Measurements from ENCODE around the gene POLD4.

POLD4 gene

GRCh38 chr11:67302571-67303131 lies 50.7 kb downstream of the POLD4 start:
- DNase-seq (ENCODE audit: extremely low read depth, insufficient read length), result no peak

GRCh38 chr11:67301951-67302516 lies 51.3 kb downstream of the POLD4 start:
- no peaks in the 10 kb centered on the region for H3K27me3 ChIP-seq (replicated peaks; ENCODE audit: control insufficient read depth, insufficient read depth, low read length)
- H3K4me3 ChIP-seq (replicated peaks; ENCODE audit: low read depth, low read length), result no peak overlapping the region
- TF ChIP-seq CTCF (IDR thresholded peaks at IDR 0.05; ENCODE audit: insufficient read depth, low read length, poor library complexity, severe bottlenecking), result no peak
- no peak for DNase-seq (ENCODE audit: extremely low read depth, insufficient read length)
- H3K36me3 ChIP-seq (ENCODE audit: control insufficient read depth, insufficient read depth, low read length), result peaks cover 27% of the 10 kb centered on the region

More at GRCh38 chr11:67302571-67303131, 50.7 kb downstream of the POLD4 start:
- H3K27me3 ChIP-seq (replicated peaks; ENCODE audit: control insufficient read depth, insufficient read depth, low read length), result no peaks in the 10 kb centered on the region
- TF ChIP-seq CTCF (IDR thresholded peaks at IDR 0.05; ENCODE audit: insufficient read depth, low read length, poor library complexity, severe bottlenecking), result no peak
- no peak overlapping the region for H3K4me3 ChIP-seq (replicated peaks; ENCODE audit: low read depth, low read length)
- peaks cover 27% of the 10 kb centered on the region for H3K36me3 ChIP-seq (ENCODE audit: control insufficient read depth, insufficient read depth, low read length)

GRCh38 chr11:67301313-67301921 lies 51.9 kb downstream of the POLD4 start:
- Histone ChIP-seq H3K36me3 (ENCODE audit: control insufficient read depth, insufficient read depth, low read length) (peaks cover 27% of the 10 kb centered on the region), H3K4me3 (replicated peaks; ENCODE audit: low read depth, low read length) (no peak overlapping the region), H3K27me3 (replicated peaks; ENCODE audit: control insufficient read depth, insufficient read depth, low read length) (no peaks in the 10 kb centered on the region)
- no peak for DNase-seq (ENCODE audit: extremely low read depth, insufficient read length)
- TF ChIP-seq CTCF (IDR thresholded peaks at IDR 0.05; ENCODE audit: insufficient read depth, low read length, poor library complexity, severe bottlenecking), result no peak
